Measurements from ENCODE around the gene SLC17A3. TPM values are rescaled to one million over a fixed set of nuclear protein-coding genes. Genes with fewer than 3 reads are reported as not detected.

The SLC17A3 gene, protein sequence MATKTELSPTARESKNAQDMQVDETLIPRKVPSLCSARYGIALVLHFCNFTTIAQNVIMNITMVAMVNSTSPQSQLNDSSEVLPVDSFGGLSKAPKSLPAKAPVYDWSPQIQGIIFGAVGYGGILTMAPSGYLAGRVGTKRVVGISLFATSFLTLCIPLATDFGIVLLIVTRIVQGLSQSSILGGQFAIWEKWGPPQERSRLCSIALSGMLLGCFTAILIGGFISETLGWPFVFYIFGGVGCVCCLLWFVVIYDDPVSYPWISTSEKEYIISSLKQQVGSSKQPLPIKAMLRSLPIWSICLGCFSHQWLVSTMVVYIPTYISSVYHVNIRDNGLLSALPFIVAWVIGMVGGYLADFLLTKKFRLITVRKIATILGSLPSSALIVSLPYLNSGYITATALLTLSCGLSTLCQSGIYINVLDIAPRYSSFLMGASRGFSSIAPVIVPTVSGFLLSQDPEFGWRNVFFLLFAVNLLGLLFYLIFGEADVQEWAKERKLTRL
- total RNA-seq: under 1 TPM in 1 of 4 donors, not detected in 3; 0.22 TPM

DNA sequence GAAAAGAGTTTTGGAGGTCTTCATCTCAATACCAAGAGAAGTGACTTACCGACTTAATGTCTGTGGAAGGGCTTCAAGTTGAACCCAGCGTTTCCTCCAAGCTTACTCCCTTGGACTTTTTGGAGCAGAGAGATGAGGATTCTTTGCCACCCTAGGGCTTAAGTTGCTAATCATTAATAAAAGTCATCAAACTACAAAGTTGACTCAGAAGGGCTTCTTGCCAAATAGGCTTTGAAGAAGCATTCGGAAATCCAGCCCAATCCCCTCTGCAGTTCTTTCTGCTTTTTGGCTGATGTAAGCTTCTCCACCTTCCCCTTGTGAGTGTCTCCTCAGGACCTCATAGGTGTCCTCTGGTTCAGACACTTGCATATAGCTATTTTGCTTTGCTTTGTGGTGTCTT lies at the start of gene SLC17A3:
SLC17A3 (minus strand) TSS at position 126 of the 400 bp plus-strand sequence. CDS start 5,856 bp downstream, outside the sequence.
- no peak for ATAC-seq
- intact Hi-C loops (cut with DNase I; ENCODE audit: low total_unique reads): no loop called here
- Histone ChIP-seq H3K36me3 (no peaks in the 10 kb centered on the region), H3K4me1 (no peaks in the 10 kb centered on the region), H3K27ac (no peak within 1 kb of the TSS), H3K9me3 (no peaks in the 10 kb centered on the region), H3K4me3 (no peak within 1 kb of the TSS), H3K27me3 (no peaks in the 10 kb centered on the region)
- DNase-seq: no peak
- TF ChIP-seq, protein P1, sequence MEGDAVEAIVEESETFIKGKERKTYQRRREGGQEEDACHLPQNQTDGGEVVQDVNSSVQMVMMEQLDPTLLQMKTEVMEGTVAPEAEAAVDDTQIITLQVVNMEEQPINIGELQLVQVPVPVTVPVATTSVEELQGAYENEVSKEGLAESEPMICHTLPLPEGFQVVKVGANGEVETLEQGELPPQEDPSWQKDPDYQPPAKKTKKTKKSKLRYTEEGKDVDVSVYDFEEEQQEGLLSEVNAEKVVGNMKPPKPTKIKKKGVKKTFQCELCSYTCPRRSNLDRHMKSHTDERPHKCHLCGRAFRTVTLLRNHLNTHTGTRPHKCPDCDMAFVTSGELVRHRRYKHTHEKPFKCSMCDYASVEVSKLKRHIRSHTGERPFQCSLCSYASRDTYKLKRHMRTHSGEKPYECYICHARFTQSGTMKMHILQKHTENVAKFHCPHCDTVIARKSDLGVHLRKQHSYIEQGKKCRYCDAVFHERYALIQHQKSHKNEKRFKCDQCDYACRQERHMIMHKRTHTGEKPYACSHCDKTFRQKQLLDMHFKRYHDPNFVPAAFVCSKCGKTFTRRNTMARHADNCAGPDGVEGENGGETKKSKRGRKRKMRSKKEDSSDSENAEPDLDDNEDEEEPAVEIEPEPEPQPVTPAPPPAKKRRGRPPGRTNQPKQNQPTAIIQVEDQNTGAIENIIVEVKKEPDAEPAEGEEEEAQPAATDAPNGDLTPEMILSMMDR (IDR thresholded peaks at IDR 0.05 in 4 of 5, conservative IDR thresholded peaks at IDR 0.05 in 1 of 5): no peak
- TF ChIP-seq POLR2A (IDR thresholded peaks at IDR 0.05): no peak
- in situ Hi-C loops (cut with MboI; ENCODE audit: low sequenced_read_pairs in 4 of 4): no loop called here

DNA sequence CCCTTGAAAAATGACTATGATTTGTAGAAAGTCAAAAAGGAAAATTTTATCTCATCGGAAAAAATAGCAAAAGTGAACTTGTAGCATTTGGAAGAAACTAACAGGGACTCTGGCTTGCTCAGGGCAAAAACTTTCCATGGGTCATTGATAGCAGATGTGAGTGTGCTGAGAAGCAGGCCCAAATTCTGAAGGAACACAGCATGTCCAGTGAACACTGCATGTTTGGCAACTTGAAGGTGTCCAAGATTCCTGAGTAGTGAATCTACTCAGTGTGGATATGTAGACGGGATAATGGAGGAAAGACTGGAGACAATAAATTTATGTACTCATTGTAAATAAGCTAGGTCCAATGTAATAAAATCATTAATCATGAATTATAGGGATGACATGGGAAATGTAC lies 48.3 kb upstream of the SLC17A3 start:
- H3K27me3 ChIP-seq: no peaks in the 10 kb centered on the region
- TF ChIP-seq POLR2A (IDR thresholded peaks at IDR 0.05): no peak
- TF ChIP-seq, protein P1 (IDR thresholded peaks at IDR 0.05 in 4 of 5, conservative IDR thresholded peaks at IDR 0.05 in 1 of 5): no peak
- in situ Hi-C loops (cut with MboI; ENCODE audit: low sequenced_read_pairs in 4 of 4) (no loop called here), intact Hi-C loops (cut with DNase I; ENCODE audit: low total_unique reads) (no loop called here)
- no peaks in the 10 kb centered on the region for H3K9me3 ChIP-seq
- H3K27ac ChIP-seq: no peak overlapping the region
- H3K4me1 ChIP-seq: no peaks in the 10 kb centered on the region
- DNase-seq: no peak
- no peak for ATAC-seq
- H3K4me3 ChIP-seq: no peak overlapping the region
- no peaks in the 10 kb centered on the region for H3K36me3 ChIP-seq

DNA sequence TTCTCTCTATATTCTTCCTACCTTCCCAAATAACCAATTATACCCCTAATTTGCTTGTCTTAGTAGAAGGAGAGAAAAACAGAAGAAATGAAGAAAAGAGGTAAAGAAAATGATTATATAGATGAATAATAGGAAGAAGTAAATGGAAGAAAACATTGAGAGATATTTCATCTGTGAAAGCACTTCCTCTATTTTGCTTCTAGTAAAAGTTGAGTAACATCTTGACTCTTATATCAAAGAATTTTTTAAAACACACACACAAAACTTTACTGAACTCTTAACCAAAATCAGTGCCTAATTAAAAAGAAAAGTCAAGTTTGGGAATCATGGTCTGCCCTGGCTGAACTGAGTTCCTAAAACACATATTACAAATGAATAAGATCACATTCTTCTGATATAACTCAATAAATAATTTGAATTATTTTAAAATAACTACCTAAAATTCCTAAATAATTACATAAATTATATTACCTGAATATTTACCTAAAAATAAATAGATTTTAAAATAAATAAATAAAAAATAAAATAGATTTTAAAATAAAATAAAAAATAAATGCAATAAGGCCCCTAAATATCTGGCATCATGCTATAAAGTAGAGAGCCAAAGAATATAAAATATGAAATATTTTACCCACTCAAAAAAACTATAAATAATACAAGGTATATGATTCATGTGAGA lies 47.6 kb upstream of the SLC17A3 start:
- H3K27ac ChIP-seq: no peak overlapping the region
- no peak for DNase-seq
- H3K27me3 ChIP-seq: no peaks in the 10 kb centered on the region
- no peaks in the 10 kb centered on the region for H3K9me3 ChIP-seq
- intact Hi-C loops (cut with DNase I; ENCODE audit: low total_unique reads): no loop called here
- no peak overlapping the region for H3K4me3 ChIP-seq
- H3K4me1 ChIP-seq: no peaks in the 10 kb centered on the region
- ATAC-seq: no peak
- TF ChIP-seq POLR2A (IDR thresholded peaks at IDR 0.05): no peak
- TF ChIP-seq, protein P1 (IDR thresholded peaks at IDR 0.05 in 4 of 5, conservative IDR thresholded peaks at IDR 0.05 in 1 of 5): no peak
- in situ Hi-C loops (cut with MboI; ENCODE audit: low sequenced_read_pairs in 4 of 4): no loop called here
- no peaks in the 10 kb centered on the region for H3K36me3 ChIP-seq

DNA sequence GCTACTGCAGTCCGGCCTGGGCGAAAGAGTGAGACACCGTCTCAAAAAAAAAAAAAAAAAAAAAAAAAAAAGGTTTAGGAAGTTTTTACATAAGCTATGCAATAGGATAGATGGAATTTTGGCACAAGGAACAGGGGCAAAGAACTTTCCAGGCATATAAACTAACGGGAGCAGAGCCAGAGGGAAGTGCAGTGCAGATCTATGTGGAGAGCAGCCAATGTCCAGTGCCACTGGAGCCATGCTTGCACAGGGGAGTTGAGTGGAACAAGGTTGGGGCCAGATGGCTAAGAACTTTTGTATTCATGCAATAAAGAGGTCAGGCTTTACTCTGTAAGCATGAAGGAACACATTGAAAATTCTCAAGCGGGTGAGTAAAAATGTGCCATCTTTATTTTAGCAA lies 45.6 kb upstream of the SLC17A3 start:
- Histone ChIP-seq H3K4me1 (no peaks in the 10 kb centered on the region), H3K4me3 (no peak overlapping the region), H3K9me3 (no peaks in the 10 kb centered on the region), H3K27me3 (no peaks in the 10 kb centered on the region), H3K36me3 (no peaks in the 10 kb centered on the region), H3K27ac (no peak overlapping the region)
- ATAC-seq (no peak), DNase-seq (no peak)
- TF ChIP-seq, protein P1 (IDR thresholded peaks at IDR 0.05 in 4 of 5, conservative IDR thresholded peaks at IDR 0.05 in 1 of 5): no peak
- no peak for TF ChIP-seq POLR2A (IDR thresholded peaks at IDR 0.05)
- in situ Hi-C loops (cut with MboI; ENCODE audit: low sequenced_read_pairs in 4 of 4) (no loop called here), intact Hi-C loops (cut with DNase I; ENCODE audit: low total_unique reads) (no loop called here)

All from gastrocnemius medialis (tissue), 4 donors.